Uterus (tissue), 2 donors: ENCODE data around the gene EVX1.

Experiments used
- CTCF ChIP-seq, 4 experiments: fragments of 200-600 bp in 2 of 4; fragments of 450-650 bp in 2 of 4; sonication (generic) in 2 of 4; IDR thresholded peaks; one replicate each; pipeline ENCODE4 v1.5.1; 2016 to 2019; ENCODE audit warnings: antibody characterized with exemption in 4 of 4, mild to moderate bottlenecking in 2 of 4, moderate library complexity in 1 of 4
- POLR2A ChIP-seq, 2 donors: fragments of 450-650 bp; IDR thresholded peaks; one replicate each; pipeline ENCODE4 v1.6.1; 2016; ENCODE audit warnings: antibody characterized with exemption in 2 of 2, mild to moderate bottlenecking in 1 of 2, moderate library complexity in 1 of 2

GRCh38 chr7:27243340-27244163 lies 950 bp downstream of the EVX1 start:
- TF ChIP-seq POLR2A (IDR thresholded peaks at IDR 0.05): no peak
- no peak for TF ChIP-seq CTCF (IDR thresholded peaks at IDR 0.05)
